K562 (cell line): Measurements from ENCODE around the gene M6PR. TPM values are rescaled to one million over a fixed set of nuclear protein-coding genes. Genes with fewer than 3 reads are reported as not detected.

Experiments
- ATAC-seq: fragments of 200-7000 bp; cut with Tn5 transposase; 3 replicates; pipeline ENCODE4 v1.9.1; 2020; ENCODE audit warnings: moderate library complexity
- BruUV-seq: library from RNA; stranded (reverse); fragments of 400-500 nt; replicated peaks from 2 replicates; lab custom pipeline; 2021; lab: Mats Ljungman, UMichigan
- CTCF ChIA-PET: fragments of 300-600 bp; formaldehyde crosslinking; extraction: SDS; loops from one replicate; lab custom pipeline; 2021; ENCODE audit warnings: low intra/inter-chr PET ratio; lab: Yijun Ruan, JAX
- POLR2A ChIA-PET: fragments of 300-600, 350-650 bp; sonication (Branson Sonifier 250); formaldehyde crosslinking; extraction: SDS; loops from one replicate; lab custom pipeline; 2021; ENCODE audit warnings: antibody characterized with exemption, inconsistent platforms; lab: Yijun Ruan, JAX
- DNase-seq, 4 experiments: peaks; one replicate each; pipeline versions ENCODE4 v3.0.0 to v3.0.0-alpha.2; 2011 to 2018; ENCODE audit warnings: low spot score in 3 of 4, mixed read lengths in 3 of 4; ENCODE audit errors: extremely low read depth in 1 of 4
- FAIRE-seq: peaks from 2 replicates; lab custom pipeline; 2011; peaks lifted over from hg19 to GRCh38; lab: Jason Lieb, UNC
- H2AFZ ChIP-seq: 2 replicates; pipeline ENCODE4 v1.6.0; 2011; ENCODE audit warnings: low read depth, low read length, control low read depth, inconsistent platforms
- H3K27ac ChIP-seq: fragments of 200-600 bp; 3 replicates; pipeline ENCODE4 v1.8.0; 2011; ENCODE audit warnings: low read depth, mild to moderate bottlenecking, control low read depth, inconsistent platforms, low read length, moderate library complexity, mixed read lengths; ENCODE audit errors: extremely low read depth
- H3K27me3 ChIP-seq, 2 experiments: fragments of 300-600 bp in 1 of 2; 2 replicates in 1 of 2; 3 replicates in 1 of 2; pipeline versions ENCODE4 v1.6.0 to v1.8.0; 2011; ENCODE audit warnings: inconsistent platforms in 2 of 2, low read length in 2 of 2, mild to moderate bottlenecking in 1 of 2, mixed read lengths in 1 of 2, moderate library complexity in 1 of 2; ENCODE audit not compliant: control insufficient read depth in 2 of 2, insufficient read depth in 2 of 2
- H3K36me3 ChIP-seq: fragments of 300-600 bp; 3 replicates; pipeline ENCODE4 v1.8.0; 2011; ENCODE audit warnings: mild to moderate bottlenecking, low read length, inconsistent platforms; ENCODE audit not compliant: control insufficient read depth, insufficient read depth
- H3K4me1 ChIP-seq, 2 experiments: fragments of 200-600 bp in 1 of 2; replicated peaks in 1 of 2; 2 replicates in 1 of 2; 3 replicates in 1 of 2; pipeline versions ENCODE4 v1.5.1 to v1.8.0; 2011; ENCODE audit warnings: inconsistent platforms in 2 of 2, low read length in 2 of 2, mild to moderate bottlenecking in 1 of 2, mixed read lengths in 1 of 2, moderate library complexity in 1 of 2; ENCODE audit not compliant: control insufficient read depth in 2 of 2, insufficient read depth in 2 of 2
- H3K4me2 ChIP-seq: 2 replicates; pipeline ENCODE4 v1.6.1; 2011; ENCODE audit warnings: low read length, control low read depth, inconsistent platforms, mixed read lengths; ENCODE audit not compliant: insufficient read depth
- H3K4me3 ChIP-seq: fragments of 200-600 bp; sonication (generic), shearing (Covaris generic); 2 replicates; pipeline ENCODE4 v1.5.1; 2016; ENCODE audit warnings: control low read depth, inconsistent platforms
- H3K79me2 ChIP-seq: fragments of 200-600 bp; 3 replicates; pipeline ENCODE4 v1.8.0; 2011; ENCODE audit warnings: low read length, inconsistent platforms; ENCODE audit not compliant: control insufficient read depth, insufficient read depth
- H3K9ac ChIP-seq, 2 experiments: 2 replicates each; pipeline versions ENCODE4 v1.6.0 to v1.6.1; 2011; ENCODE audit warnings: low read depth in 2 of 2, low read length in 2 of 2, control low read depth in 1 of 2, inconsistent platforms in 1 of 2, mild to moderate bottlenecking in 1 of 2, mixed read lengths in 1 of 2; ENCODE audit not compliant: insufficient read depth in 1 of 2
- H3K9me1 ChIP-seq: one replicate; pipeline ENCODE4 v1.6.0; 2011; ENCODE audit warnings: inconsistent platforms, mild to moderate bottlenecking, low read length, moderate library complexity; ENCODE audit not compliant: control insufficient read depth, insufficient read depth
- H3K9me3 ChIP-seq: replicated peaks from 2 replicates; pipeline ENCODE4 v1.5.1; 2011; ENCODE audit warnings: low read depth, low read length, inconsistent platforms; ENCODE audit not compliant: control insufficient read depth, insufficient read depth
- H4K20me1 ChIP-seq: replicated peaks from 2 replicates; pipeline ENCODE4 v1.6.1; 2011; ENCODE audit warnings: low read length, inconsistent platforms, mixed read lengths; ENCODE audit not compliant: control insufficient read depth, insufficient read depth
- DPF2 ChIP-seq: fragments of 450-650 bp; IDR thresholded peaks from 2 replicates; pipeline ENCODE4 v1.6.1; 2016
- ILF3 ChIP-seq: fragments of 450-650 bp; IDR thresholded peaks from 2 replicates; pipeline ENCODE4 v1.6.1; 2018; ENCODE audit warnings: antibody characterized with exemption, mild to moderate bottlenecking, moderate library complexity, borderline replicate concordance
- KDM4B ChIP-seq, 2 experiments: fragments of 450-650 bp in 1 of 2; sonication (generic) in 1 of 2; IDR thresholded peaks; 2 replicates each; pipeline ENCODE4 v1.6.1; 2016 to 2017; ENCODE audit warnings: borderline replicate concordance in 2 of 2, antibody characterized with exemption in 1 of 2, low read depth in 1 of 2, mild to moderate bottlenecking in 1 of 2
- MLX ChIP-seq, 2 experiments: fragments of 450-650 bp in 1 of 2; sonication (generic) in 1 of 2; formaldehyde crosslinking; conservative IDR thresholded peaks; 2 replicates each; pipeline versions ENCODE4 v1.4.0 to v1.8.1; 2020 to 2022; ENCODE audit warnings: mild to moderate bottlenecking in 1 of 2, missing genetic modification reagents in 1 of 2
- NFE2L1 ChIP-seq: fragments of 450-650 bp; IDR thresholded peaks from 2 replicates; pipeline ENCODE4 v1.6.1; 2016; ENCODE audit warnings: missing genetic modification characterization, low read depth, mild to moderate bottlenecking, missing compliant biosample characterization, moderate library complexity, borderline replicate concordance
- POLR3A ChIP-seq: IDR thresholded peaks from 2 replicates; pipeline ENCODE4 v1.6.1; 2011; ENCODE audit warnings: borderline replicate concordance, mild to moderate bottlenecking, moderate library complexity; ENCODE audit not compliant: insufficient read length, insufficient read depth; ENCODE audit errors: extremely low read depth
- POLR3G ChIP-seq: IDR thresholded peaks from 2 replicates; pipeline ENCODE4 v1.6.1; 2011; ENCODE audit not compliant: insufficient read length, insufficient replicate concordance; ENCODE audit errors: extremely low read depth
- TAL1 ChIP-seq: fragments of 450-650 bp; IDR thresholded peaks from 2 replicates; pipeline ENCODE4 v1.6.1; 2016; ENCODE audit warnings: mild to moderate bottlenecking
- U2AF2 ChIP-seq: fragments of 200-400 bp; formaldehyde crosslinking; optimal IDR thresholded peaks from 2 replicates; pipeline ENCODE3; 2017; ENCODE audit warnings: low read depth, mild to moderate bottlenecking, low read length
- ZBED1 ChIP-seq: IDR thresholded peaks from 2 replicates; pipeline ENCODE4 v1.6.1; 2014
- ZBTB8A ChIP-seq: fragments of 450-650 bp; IDR thresholded peaks from 2 replicates; pipeline ENCODE4 v1.6.1; 2018; ENCODE audit warnings: mild to moderate bottlenecking, moderate library complexity; ENCODE audit not compliant: partially characterized antibody
- ZNF12 ChIP-seq: sonication (generic); formaldehyde crosslinking; IDR thresholded peaks from 2 replicates; pipeline ENCODE4 v1.4.0; 2020; ENCODE audit warnings: mild to moderate bottlenecking, missing genetic modification reagents
- ZNF184 ChIP-seq: sonication (generic); formaldehyde crosslinking; IDR thresholded peaks from 2 replicates; pipeline ENCODE4 v1.5.0; 2020; ENCODE audit warnings: missing genetic modification reagents
- ZNF644 ChIP-seq: fragments of 200-800 bp; sonication (Bioruptor generic); IDR thresholded peaks from 2 replicates; pipeline ENCODE4 v1.6.1; 2016; ENCODE audit warnings: low read depth, missing genetic modification characterization, missing compliant biosample characterization
- WGBS: fragments of 100-300 bp; shearing (Covaris generic); methylation state at CpG from one replicate; pipeline ENCODE4 v1.1.6; 2016; ENCODE audit warnings: low coverage, mixed read lengths; ENCODE audit not compliant: insufficient coverage; ENCODE audit errors: missing lambda C conversion rate; 5-methylcytosine and 5-hydroxymethylcytosine counted together
- in situ Hi-C: fragments of 300-500 bp; cut with MboI; formaldehyde crosslinking; loops from 4 replicates; pipeline ENCODE4 v1.15.0; 2018; ENCODE audit warnings: inconsistent platforms, mixed read lengths
- intact Hi-C: fragments of 100-400 bp; cut with micrococcal nuclease; formaldehyde crosslinking; loops from 2 replicates; pipeline ENCODE4 v1.14.2; 2022
- polyA plus RNA-seq, 8 experiments: library from polyadenylated mRNA; depleted of rRNA in 4 of 8; stranded (reverse) in 5 of 8; unstranded in 3 of 8; fragments of >200 nt; fragmentation: Nextera tagmentation in 2 of 8; fragmentation: Illumina TruSeq in 1 of 8; extraction: Ambion mirVana in 2 of 8; extraction: Trizol in 1 of 8; gene quantifications; 2 replicates each; pipeline versions ENCODE4 v1.2.1 to v1.2.3, GENCODE V29; 2011 to 2014; ENCODE audit warnings: inconsistent platforms in 1 of 8, missing spikeins in 1 of 8
- total RNA-seq, 7 experiments: library from RNA; depleted of rRNA in 6 of 7; stranded (reverse); fragments of >200 nt in 6 of 7; fragmentation: Illumina TruSeq in 2 of 7; extraction: Trizol in 2 of 7; gene quantifications; 2 replicates each; pipeline versions ENCODE4 v1.2.1 to v1.2.3, GENCODE V29; 2011 to 2021; ENCODE audit warnings: low replicate concordance in 1 of 7

M6PR gene
- total and polyA plus RNA-seq, 9 of the 15 experiments (the other 6 are each of a cell fraction or from before 2014, with no cell fraction given), result 78.6 to 159 (median 112) TPM

DNA sequence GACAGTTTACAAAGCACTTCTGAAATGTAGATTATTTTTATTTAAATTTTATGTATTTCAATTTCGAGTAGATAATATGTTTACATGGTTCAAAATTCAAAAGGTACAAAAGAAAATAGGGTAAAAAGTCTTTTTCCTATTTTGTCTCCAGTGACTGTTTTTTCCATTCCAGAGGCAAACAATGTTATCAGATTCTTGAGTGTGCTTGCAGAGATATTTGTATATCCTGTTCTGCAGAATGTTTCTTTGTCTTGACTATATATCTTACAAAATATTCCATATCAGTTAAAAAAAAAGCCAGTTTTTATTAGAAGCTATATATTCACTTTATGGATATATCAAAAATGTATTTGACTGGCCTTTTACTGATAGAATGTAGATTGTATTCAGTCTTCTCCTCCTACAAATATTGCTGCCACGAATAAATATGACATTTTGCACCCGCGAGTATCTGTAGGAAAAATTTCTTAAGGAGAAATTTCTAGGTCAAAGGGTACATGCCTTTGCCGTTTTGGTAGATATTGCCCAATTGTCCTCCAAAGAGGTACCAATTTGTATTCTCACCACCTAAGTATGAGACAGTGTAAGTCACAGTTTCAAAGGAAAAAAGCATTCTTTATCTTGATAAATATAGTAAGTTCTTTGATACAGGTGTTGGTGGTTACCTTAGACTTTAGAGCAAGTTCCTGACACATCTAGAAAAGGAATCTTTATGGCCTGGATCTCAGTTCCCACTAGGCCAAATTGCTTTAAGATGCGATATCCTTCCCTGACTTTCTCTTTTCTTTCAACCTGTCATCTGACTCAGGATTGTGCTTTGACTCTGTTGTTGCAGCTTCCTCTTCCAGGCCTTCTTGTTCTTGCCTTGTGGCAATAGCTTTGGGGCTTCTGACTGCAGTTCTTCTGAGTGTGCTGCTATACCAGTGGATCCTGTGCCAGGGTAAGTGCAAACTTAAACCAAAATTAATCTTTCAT is 42.2 kb upstream of the M6PR start:
- DNase-seq (no peak), ATAC-seq (no peak), FAIRE-seq (no peak)
- WGBS, result 39% methylated on average over 6 of the region's 6 CpGs
- Histone ChIP-seq H3K9me3 (no peaks in the 10 kb centered on the region), H3K4me2 (no peak overlapping the region), H3K27ac (no peak overlapping the region), H3K9ac (no peak overlapping the region), H2AFZ (no peak overlapping the region), H3K79me2 (no peaks in the 10 kb centered on the region), H3K27me3 (no peaks in the 10 kb centered on the region; a peak in 1 of 5 replicates), H3K4me3 (no peak overlapping the region), H3K9me1 (no peaks in the 10 kb centered on the region), H3K4me1 (no peaks in the 10 kb centered on the region; a peak in 1 of 5 replicates), H4K20me1 (no peaks in the 10 kb centered on the region), H3K36me3 (no peaks in the 10 kb centered on the region)
- ChIA-PET POLR2A (no interaction called here), CTCF (no interaction called here)
- in situ Hi-C loops (no loop called here), intact Hi-C loops (no loop called here)
- no TSS peak for BruUV-seq
- TF ChIP-seq TAL1, result no peak
- TF ChIP-seq POLR3G, result no peak
- no peak for TF ChIP-seq KDM4B (IDR thresholded peaks at IDR 0.05; ENCODE audit: borderline replicate concordance in 2 of 2, low read depth in 1 of 2)
- TF ChIP-seq ZBTB8A, result no peak
- no peak for TF ChIP-seq ZNF644
- TF ChIP-seq ZNF12 (CRISPR knock-in tag), result no peak
- TF ChIP-seq ZNF184 (CRISPR knock-in tag), result no peak
- no peak for TF ChIP-seq U2AF2
- no peak for TF ChIP-seq DPF2
- no peak for TF ChIP-seq MLX (CRISPR knock-in tag; conservative IDR thresholded peaks at IDR 0.05)
- no peak for TF ChIP-seq ZBED1
- no peak for TF ChIP-seq POLR3A
- no peak for TF ChIP-seq NFE2L1 (tag)
- TF ChIP-seq ILF3, result no peak
